AG04450 (cell line): ENCODE results near the gene GRAP2. TPM values are rescaled to one million over a fixed set of nuclear protein-coding genes. Genes with fewer than 3 reads are reported as not detected.

ENCODE experiments used
- CTCF ChIA-PET: fragments of 300-600, 350-600 bp; formaldehyde crosslinking; extraction: SDS; loops from one replicate; lab custom pipeline; 2022; ENCODE audit warnings: antibody characterized with exemption, inconsistent platforms; lab: Charles Lee
- POLR2A ChIA-PET: fragments of 350-600 bp; formaldehyde crosslinking; extraction: SDS; loops from one replicate; lab custom pipeline; 2021; ENCODE audit warnings: antibody characterized with exemption, inconsistent platforms; lab: Yijun Ruan, JAX
- DNase-seq: peaks from one replicate; pipeline ENCODE4 v3.0.0-alpha.2; 2011; ENCODE audit warnings: low read depth, low spot score
- H3K27ac ChIP-seq: one replicate; pipeline ENCODE4 v1.5.1; 2012; ENCODE audit warnings: low read depth, low read length, control low read depth
- H3K27me3 ChIP-seq: one replicate; pipeline ENCODE4 v1.6.0; 2012; ENCODE audit warnings: low read length; ENCODE audit not compliant: control insufficient read depth, insufficient read depth
- H3K4me3 ChIP-seq: 2 replicates; pipeline ENCODE4 v1.5.1; 2011; ENCODE audit warnings: mild to moderate bottlenecking, low read depth, low read length, control low read depth
- H3K9me3 ChIP-seq: 2 replicates; pipeline ENCODE4 v1.5.1; 2012; ENCODE audit warnings: low read length; ENCODE audit not compliant: control insufficient read depth, insufficient read depth
- CTCF ChIP-seq: IDR thresholded peaks from 2 replicates; pipeline ENCODE4 v1.5.1; 2011; ENCODE audit warnings: low read depth, low read length, control low read depth, inconsistent platforms
- polyA plus RNA-seq: library from polyadenylated mRNA; depleted of rRNA; stranded (reverse); fragments of >200 nt; gene quantifications from 2 replicates; pipeline ENCODE4 v1.2.3, GENCODE V29; 2011

The GRAP2 gene
- polyA plus RNA-seq, 1 experiment = not detected

DNA sequence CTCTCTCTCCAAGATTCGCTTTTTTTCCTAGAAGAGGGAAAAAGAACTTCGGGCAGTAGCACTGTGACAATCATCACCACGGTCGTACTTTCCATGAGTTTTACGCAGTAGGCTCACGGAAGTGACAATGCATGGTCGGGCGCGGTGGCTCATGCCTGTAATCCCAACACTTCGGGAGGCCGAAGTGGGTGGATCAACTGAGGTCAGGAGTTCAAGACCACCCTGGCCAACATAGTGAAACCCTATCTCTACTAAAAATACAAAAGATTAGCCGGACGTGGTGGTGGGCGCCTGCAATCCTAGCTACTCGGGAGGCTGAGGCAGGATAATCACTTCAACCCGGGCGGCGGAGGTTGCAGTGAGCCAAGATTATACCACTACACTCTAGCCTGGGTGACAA is 23.4 kb downstream of the GRAP2 start:
- CTCF ChIA-PET = interaction anchor here (1.1 kb wide), 1 partner anchor 9 kb away, joined by 6 read pairs; no protein-coding TSS in a partner anchor
- H3K27me3 ChIP-seq = peaks cover 46% of the 10 kb centered on the region
- no peak overlapping the region for H3K4me3 ChIP-seq
- no peak for DNase-seq
- H3K9me3 ChIP-seq = no peaks in the 10 kb centered on the region
- no peak overlapping the region for H3K27ac ChIP-seq
- POLR2A ChIA-PET = no interaction called here
- no peak for TF ChIP-seq CTCF

DNA sequence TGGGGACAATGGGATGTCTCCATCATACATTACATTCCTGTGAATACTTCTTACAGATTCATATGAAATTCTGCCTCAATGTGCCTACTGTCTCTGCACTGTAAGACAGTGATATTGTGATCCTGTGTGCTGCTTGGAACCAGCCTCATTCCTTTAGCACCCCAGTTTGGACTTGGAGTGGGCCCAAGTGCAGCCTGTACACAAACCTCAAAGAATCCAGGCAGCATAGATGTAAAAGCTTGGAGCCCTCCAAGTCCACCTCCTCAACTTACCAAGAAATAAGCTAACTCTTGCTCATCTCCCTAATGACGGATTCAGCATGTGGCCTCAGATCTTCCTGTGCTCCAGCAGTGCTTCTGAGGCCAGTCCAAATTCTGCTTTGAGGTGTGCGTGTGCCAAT is 24.4 kb downstream of the GRAP2 start:
- POLR2A ChIA-PET = no interaction called here

GRCh38 chr22:39925909-39926679 is 25.2 kb downstream of the GRAP2 start:
- Histone ChIP-seq H3K27me3 (peaks cover 49% of the 10 kb centered on the region), H3K9me3 (no peaks in the 10 kb centered on the region), H3K27ac (no peak overlapping the region), H3K4me3 (no peak overlapping the region)
- ChIA-PET CTCF (interaction anchor here (0.5 kb wide), 1 partner anchor 397 kb away, joined by 4 read pairs; no protein-coding TSS in a partner anchor), POLR2A (no interaction called here)
- no peak for DNase-seq
- no peak for TF ChIP-seq CTCF

More for the DNA sequence above, 24.4 kb downstream of the GRAP2 start:
- CTCF ChIA-PET = interaction anchor here (1.1 kb wide), 1 partner anchor 8 kb away, joined by 6 read pairs; no protein-coding TSS in a partner anchor
- H3K27ac ChIP-seq = no peak overlapping the region
- TF ChIP-seq CTCF = no peak
- H3K9me3 ChIP-seq = no peaks in the 10 kb centered on the region
- H3K4me3 ChIP-seq = no peak overlapping the region
- H3K27me3 ChIP-seq = peaks cover 47% of the 10 kb centered on the region
- DNase-seq = no peak

DNA sequence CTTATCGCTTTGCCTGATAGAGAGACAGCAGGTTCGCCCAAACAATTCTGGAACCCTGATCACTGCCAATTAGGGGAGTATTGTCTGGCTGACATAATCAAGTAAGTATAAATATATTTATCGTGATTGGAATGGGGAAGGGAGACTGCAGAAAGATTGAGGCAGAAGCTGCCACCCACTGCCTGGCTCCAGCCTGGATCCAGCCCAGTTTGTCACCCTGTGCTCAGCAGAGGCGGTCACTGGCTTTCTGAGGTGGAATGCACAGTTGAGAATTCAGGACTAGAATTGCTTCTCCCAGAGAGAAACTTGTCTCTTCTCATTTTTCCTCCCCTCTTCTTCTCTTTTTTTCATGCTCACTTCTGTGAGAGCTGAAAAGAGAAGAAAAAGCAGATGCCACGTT is 25.9 kb downstream of the GRAP2 start:
- CTCF ChIA-PET = interaction anchor here (1.4 kb wide), 1 partner anchor 98 kb away, joined by 4 read pairs; no protein-coding TSS in a partner anchor

More for the DNA sequence above, 25.9 kb downstream of the GRAP2 start:
- POLR2A ChIA-PET = no interaction called here
- peaks cover 50% of the 10 kb centered on the region for H3K27me3 ChIP-seq
- H3K9me3 ChIP-seq = no peaks in the 10 kb centered on the region
- TF ChIP-seq CTCF = no peak
- no peak overlapping the region for H3K27ac ChIP-seq
- DNase-seq = no peak
- no peak overlapping the region for H3K4me3 ChIP-seq
